ENCODE measurements around the gene TMBIM4. TPM values are rescaled to one million over a fixed set of nuclear protein-coding genes. Genes with fewer than 3 reads are reported as not detected.

TMBIM4 gene
- total RNA-seq, 1 donor from 2014 or later, result 60.9 TPM

GRCh38 chr12:66129934-66130266 is 39.9 kb downstream of the TMBIM4 start:
- no peak for DNase-seq (ENCODE audit: low read depth)
- TF ChIP-seq, protein P1, sequence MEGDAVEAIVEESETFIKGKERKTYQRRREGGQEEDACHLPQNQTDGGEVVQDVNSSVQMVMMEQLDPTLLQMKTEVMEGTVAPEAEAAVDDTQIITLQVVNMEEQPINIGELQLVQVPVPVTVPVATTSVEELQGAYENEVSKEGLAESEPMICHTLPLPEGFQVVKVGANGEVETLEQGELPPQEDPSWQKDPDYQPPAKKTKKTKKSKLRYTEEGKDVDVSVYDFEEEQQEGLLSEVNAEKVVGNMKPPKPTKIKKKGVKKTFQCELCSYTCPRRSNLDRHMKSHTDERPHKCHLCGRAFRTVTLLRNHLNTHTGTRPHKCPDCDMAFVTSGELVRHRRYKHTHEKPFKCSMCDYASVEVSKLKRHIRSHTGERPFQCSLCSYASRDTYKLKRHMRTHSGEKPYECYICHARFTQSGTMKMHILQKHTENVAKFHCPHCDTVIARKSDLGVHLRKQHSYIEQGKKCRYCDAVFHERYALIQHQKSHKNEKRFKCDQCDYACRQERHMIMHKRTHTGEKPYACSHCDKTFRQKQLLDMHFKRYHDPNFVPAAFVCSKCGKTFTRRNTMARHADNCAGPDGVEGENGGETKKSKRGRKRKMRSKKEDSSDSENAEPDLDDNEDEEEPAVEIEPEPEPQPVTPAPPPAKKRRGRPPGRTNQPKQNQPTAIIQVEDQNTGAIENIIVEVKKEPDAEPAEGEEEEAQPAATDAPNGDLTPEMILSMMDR (conservative IDR thresholded peaks at IDR 0.05; ENCODE audit: low read depth, low read length), result no peak
- peak overlapping the region; percentile 100 for H3K4me3 ChIP-seq (ENCODE audit: low read depth, low read length)

- no peak overlapping the region for H3K4me3 ChIP-seq (ENCODE audit: low read depth, low read length)
- TF ChIP-seq, protein P1 (conservative IDR thresholded peaks at IDR 0.05; ENCODE audit: low read depth, low read length), result no peak
- no peak for DNase-seq (ENCODE audit: low read depth)
Measured at GRCh38 chr12:66127650-66128049, 42.1 kb downstream of the TMBIM4 start.

DNA sequence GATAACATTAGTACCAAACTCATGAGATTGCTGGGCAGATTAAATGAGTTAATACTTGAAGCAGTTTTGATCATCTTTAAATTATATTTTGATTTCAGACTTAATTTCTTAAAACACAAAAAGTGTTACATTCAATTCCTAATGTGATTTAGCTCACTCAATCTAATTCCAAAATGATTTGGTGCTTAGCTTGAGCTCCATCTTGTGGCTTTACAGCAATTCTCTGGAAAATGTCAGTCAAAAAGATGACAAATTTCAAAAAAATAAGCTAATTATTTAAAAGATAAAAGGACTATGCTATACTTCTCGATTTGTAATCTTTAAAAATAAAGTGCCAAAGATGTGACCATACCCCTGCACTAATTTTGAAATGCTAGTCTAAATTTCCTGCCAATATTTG is 49.3 kb downstream of the TMBIM4 start:
- H3K4me3 ChIP-seq (ENCODE audit: low read depth, low read length), result no peak overlapping the region
- TF ChIP-seq, protein P1 (conservative IDR thresholded peaks at IDR 0.05; ENCODE audit: low read depth, low read length), result no peak
- DNase-seq (ENCODE audit: low read depth), result no peak

GRCh38 chr12:66119870-66120241 is 49.9 kb downstream of the TMBIM4 start:
- DNase-seq (ENCODE audit: low read depth), result no peak
- H3K4me3 ChIP-seq (ENCODE audit: low read depth, low read length), result no peak overlapping the region
- TF ChIP-seq, protein P1 (conservative IDR thresholded peaks at IDR 0.05; ENCODE audit: low read depth, low read length), result no peak

- DNase-seq (ENCODE audit: low read depth), result no peak
- TF ChIP-seq, protein P1 (conservative IDR thresholded peaks at IDR 0.05; ENCODE audit: low read depth, low read length), result no peak
- H3K4me3 ChIP-seq (ENCODE audit: low read depth, low read length), result no peak overlapping the region
Measured at GRCh38 chr12:66119229-66119869, 50.4 kb downstream of the TMBIM4 start.

DNA sequence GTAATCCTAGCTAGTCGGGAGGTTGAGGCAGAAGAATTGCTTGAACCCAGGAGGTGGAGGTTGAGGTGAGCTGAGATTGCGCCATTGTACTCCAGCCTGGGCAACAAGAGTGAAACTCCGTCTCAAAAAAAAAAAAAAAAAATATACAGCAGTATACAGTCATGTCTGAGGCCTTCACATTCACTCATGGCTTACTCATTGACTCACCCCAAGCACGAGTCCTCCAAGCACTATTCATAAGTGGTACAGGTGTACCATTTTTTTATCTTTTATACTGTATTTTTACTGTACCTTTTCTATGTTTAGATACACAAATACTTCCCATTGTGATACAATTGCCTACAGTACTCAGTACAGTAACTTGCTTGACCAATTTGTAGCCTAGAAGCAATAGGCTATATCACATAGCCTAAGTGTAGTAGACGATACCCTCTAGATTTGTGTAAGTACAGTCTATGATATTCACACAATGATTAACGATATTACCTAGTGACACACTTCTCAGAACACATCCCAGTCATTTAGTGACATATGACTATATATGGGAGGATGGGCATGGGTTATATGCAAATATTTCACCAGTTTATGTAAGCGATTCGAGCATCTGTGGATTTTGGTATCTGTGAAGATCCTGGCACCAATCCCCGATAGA is 51.4 kb downstream of the TMBIM4 start:
- DNase-seq (ENCODE audit: low read depth), result no peak
- no peak overlapping the region for H3K4me3 ChIP-seq (ENCODE audit: low read depth, low read length)
- TF ChIP-seq, protein P1 (conservative IDR thresholded peaks at IDR 0.05; ENCODE audit: low read depth, low read length), result no peak

GRCh38 chr12:66117242-66117641 is 52.6 kb downstream of the TMBIM4 start:
- no peak for DNase-seq (ENCODE audit: low read depth)
- no peak overlapping the region for H3K4me3 ChIP-seq (ENCODE audit: low read depth, low read length)
- TF ChIP-seq, protein P1 (conservative IDR thresholded peaks at IDR 0.05; ENCODE audit: low read depth, low read length), result no peak
